ENCODE results near the gene SIGLEC6.

Gene SIGLEC6

DNA sequence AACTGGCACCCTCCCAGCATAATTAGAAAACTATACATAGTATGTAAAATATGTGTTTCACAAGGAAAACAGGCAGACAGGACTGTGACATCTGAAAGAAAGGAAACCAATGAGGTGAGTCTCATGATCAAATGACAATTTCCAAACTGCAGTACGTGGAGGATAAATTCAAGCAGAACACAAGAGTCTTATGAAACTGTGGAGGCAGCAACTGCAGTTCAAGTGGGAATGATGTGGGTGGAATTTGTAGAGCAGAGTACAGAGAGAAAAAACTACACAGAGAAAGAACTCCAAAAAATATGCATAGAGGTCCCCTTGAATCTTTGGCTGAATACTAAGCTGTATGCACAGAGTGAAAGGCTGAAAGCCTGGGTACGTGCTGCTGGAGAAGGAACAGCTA is 9.7 kb downstream of the SIGLEC6 start:
- H3K27ac ChIP-seq, result no peak overlapping the region
- TF ChIP-seq, protein P1, sequence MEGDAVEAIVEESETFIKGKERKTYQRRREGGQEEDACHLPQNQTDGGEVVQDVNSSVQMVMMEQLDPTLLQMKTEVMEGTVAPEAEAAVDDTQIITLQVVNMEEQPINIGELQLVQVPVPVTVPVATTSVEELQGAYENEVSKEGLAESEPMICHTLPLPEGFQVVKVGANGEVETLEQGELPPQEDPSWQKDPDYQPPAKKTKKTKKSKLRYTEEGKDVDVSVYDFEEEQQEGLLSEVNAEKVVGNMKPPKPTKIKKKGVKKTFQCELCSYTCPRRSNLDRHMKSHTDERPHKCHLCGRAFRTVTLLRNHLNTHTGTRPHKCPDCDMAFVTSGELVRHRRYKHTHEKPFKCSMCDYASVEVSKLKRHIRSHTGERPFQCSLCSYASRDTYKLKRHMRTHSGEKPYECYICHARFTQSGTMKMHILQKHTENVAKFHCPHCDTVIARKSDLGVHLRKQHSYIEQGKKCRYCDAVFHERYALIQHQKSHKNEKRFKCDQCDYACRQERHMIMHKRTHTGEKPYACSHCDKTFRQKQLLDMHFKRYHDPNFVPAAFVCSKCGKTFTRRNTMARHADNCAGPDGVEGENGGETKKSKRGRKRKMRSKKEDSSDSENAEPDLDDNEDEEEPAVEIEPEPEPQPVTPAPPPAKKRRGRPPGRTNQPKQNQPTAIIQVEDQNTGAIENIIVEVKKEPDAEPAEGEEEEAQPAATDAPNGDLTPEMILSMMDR (IDR thresholded peaks at IDR 0.05), result no peak
- no peak for TF ChIP-seq ZFX (IDR thresholded peaks at IDR 0.05; ENCODE audit: borderline replicate concordance)

DNA sequence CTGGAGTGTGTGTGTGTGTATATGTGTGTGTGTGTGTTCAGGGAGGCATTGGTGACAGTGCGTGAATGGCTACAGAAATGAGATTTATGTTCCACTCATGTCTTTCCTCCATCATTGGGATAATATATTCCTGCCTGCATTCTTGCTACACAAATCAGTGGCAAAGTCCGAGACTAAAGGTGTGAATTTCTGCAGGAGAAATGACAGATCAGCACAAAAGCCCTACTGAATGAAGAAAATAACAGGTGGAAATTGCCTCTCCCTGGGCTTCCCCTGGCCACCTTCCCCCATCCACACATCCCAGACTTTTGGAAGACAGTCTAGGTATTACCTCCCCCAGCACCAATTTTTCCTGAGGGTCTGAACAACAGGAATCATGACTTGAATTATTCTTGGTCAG is 10.1 kb downstream of the SIGLEC6 start:
- H3K27ac ChIP-seq, result no peak overlapping the region
- TF ChIP-seq, protein P1 (IDR thresholded peaks at IDR 0.05), result no peak
- no peak for TF ChIP-seq ZFX (IDR thresholded peaks at IDR 0.05; ENCODE audit: borderline replicate concordance)

DNA sequence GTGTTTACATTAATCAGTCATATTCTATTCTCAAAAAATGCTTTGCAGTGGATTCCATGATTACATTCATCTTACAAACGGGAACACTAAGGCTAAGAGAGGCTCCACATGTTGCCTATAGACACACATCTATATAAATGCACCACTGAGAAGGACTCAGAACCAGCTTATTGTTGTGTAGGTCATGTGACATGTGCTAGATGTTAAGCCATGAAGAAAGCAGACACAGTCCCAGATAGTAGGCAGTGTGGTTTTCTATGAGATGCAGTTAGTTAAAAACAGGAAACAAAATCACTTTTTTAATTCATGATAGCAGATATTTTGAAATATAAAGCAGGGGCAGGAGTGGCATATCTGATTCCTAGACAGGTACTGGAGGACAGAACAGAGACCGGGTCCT is 10.7 kb downstream of the SIGLEC6 start:
- TF ChIP-seq, protein P1 (IDR thresholded peaks at IDR 0.05), result no peak
- no peak for TF ChIP-seq ZFX (IDR thresholded peaks at IDR 0.05; ENCODE audit: borderline replicate concordance)
- H3K27ac ChIP-seq, result no peak overlapping the region

DNA sequence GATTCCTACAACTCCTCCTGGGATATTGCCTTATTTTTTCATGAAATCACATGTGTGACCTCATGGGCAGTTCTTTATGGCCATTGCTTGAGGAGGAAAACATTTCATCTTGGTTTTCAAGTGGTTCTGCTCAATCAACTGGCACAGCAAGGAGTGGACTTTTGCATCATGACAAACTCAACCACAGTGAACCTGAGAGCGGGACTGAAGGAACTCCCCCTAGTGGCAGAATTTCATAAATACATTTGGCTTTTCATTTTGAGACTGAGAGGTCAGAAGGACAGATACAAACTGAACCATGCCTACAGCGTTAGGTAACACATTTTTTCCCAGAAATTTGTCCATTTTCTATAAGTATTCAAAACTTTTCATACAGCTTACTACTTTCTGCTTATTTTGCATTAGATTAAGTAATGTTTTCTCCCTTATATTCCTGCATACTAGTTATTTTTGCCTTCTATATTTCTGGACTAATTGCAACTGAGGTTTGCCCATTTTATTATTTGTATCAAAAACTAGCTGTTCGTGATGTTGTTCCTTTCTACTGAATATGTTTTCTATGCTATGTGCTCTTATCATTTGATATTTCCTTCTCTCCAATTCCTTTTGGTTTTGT is 16.5 kb downstream of the SIGLEC6 start:
- no peak for TF ChIP-seq ZFX (IDR thresholded peaks at IDR 0.05; ENCODE audit: borderline replicate concordance)
- TF ChIP-seq, protein P1 (IDR thresholded peaks at IDR 0.05), result peak; percentile 91
- H3K27ac ChIP-seq, result no peak overlapping the region

DNA sequence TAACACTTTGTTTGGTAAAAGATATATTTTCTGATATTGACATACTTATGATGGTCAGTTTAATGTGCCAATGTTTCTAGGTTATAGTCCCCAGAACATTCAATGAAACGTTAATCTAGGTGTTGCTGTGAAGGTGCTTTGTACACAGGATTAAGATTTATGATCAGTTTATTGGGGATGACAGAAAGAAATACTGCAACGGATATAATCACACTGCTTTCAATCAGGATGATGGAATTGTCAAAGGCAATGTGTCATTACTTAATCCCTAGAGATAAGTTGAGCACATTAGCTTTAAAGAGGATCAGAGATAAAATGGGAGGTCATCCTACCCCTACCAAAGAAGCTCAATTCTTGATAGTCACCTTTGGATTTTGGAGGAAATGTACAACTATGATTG is 17.5 kb downstream of the SIGLEC6 start:
- TF ChIP-seq ZFX (IDR thresholded peaks at IDR 0.05; ENCODE audit: borderline replicate concordance), result no peak
- TF ChIP-seq, protein P1 (IDR thresholded peaks at IDR 0.05), result no peak
- H3K27ac ChIP-seq, result no peak overlapping the region

DNA sequence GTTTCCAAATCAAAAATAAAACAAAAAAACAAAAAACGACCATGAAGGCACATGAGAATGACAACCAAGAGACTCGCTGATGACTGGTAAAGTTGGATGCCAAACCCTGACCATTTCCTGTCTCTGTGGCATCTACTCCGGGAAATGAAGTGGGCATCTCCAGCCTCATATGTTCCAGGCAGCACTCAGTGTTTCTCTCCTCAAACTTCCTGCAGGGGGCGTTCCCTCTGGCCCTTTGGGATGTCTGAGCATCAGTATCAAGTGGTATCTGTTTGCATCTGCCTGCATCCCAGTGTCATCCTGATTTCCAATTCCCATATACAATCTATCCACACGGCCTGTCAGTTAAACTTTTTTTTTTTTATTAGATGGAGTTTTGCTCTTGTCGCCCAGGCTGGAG is 20.1 kb downstream of the SIGLEC6 start:
- no peak for TF ChIP-seq ZFX (IDR thresholded peaks at IDR 0.05; ENCODE audit: borderline replicate concordance)
- TF ChIP-seq, protein P1 (IDR thresholded peaks at IDR 0.05), result peak; percentile 51
- no peak overlapping the region for H3K27ac ChIP-seq

DNA sequence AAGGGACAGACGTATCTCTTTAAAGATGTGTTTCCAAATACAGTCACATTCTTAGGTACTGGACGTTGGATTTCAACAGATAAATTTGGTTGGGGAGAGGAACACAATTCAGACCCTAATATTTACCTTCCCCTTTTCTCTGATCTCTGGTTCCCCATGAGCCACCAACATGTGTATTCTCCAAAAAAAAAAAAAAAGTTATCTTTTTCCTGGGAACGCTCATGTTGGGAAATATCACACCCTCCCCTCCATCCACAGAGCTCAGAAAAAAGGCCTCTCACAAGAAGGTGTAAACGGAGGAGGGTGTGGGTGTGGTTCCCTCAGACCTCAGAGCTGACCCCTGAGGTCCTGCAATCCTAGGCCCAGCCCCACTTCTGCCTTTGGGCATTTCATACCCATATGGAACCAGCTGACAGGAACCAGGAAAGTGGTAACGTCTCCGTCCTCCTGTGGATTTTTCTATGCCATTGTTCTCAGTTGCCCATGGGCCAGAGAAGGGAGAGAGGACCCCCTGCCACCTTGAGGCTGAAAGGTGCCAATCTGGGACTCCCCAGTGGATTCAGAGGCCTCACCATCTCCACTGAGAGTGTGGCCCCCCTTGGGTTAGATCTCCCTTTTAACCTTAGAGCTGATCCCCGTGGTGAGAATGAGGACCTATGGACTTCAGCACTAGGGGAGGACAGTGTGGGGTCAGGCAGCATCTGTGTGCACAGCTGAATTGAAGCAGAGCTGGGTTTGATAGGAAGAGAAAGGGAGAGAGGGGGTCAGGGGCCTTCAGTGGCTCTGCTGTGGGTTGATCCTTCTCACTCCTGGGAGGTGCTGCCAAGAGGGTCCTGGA is 21.4 kb downstream of the SIGLEC6 start:
- no peak overlapping the region for H3K27ac ChIP-seq
- no peak for TF ChIP-seq ZFX (IDR thresholded peaks at IDR 0.05; ENCODE audit: borderline replicate concordance)
- TF ChIP-seq, protein P1 (IDR thresholded peaks at IDR 0.05), result no peak
